Effector memory CD8-positive, alpha-beta T cell (primary cell): ENCODE data around the gene ATP11B.

Source experiments
- ATAC-seq: fragments of 150-1000 bp; cut with Tn5 transposase; replicated peaks from 2 replicates; pipeline ENCODE4 v1.10.0; 2021; ENCODE audit warnings: mild to moderate bottlenecking, moderate library complexity
- DNase-seq, 3 experiments: peaks; one replicate each; pipeline ENCODE4 v3.0.0; 2021
- H3K27ac Mint-ChIP-seq, 2 donors: one replicate each; pipeline ENCODE4 v1.8.0; 2022; ENCODE audit warnings: mild to moderate bottlenecking in 2 of 2, mixed read lengths in 2 of 2, moderate library complexity in 2 of 2
- H3K27me3 Mint-ChIP-seq, 2 donors: one replicate each; pipeline ENCODE4 v1.8.0; 2022; ENCODE audit warnings: mixed read lengths in 2 of 2
- H3K36me3 Mint-ChIP-seq: one replicate; pipeline ENCODE4 v1.8.0; 2022; ENCODE audit warnings: mild to moderate bottlenecking, moderate library complexity, mixed read lengths; ENCODE audit not compliant: insufficient read depth
- H3K4me1 Mint-ChIP-seq, 2 donors: one replicate each; pipeline ENCODE4 v1.8.0; 2022; ENCODE audit warnings: low read depth in 2 of 2, mixed read lengths in 2 of 2
- H3K4me3 Mint-ChIP-seq, 2 donors: one replicate each; pipeline ENCODE4 v1.8.0; 2022; ENCODE audit warnings: mild to moderate bottlenecking in 2 of 2, mixed read lengths in 2 of 2, moderate library complexity in 2 of 2
- H3K9me3 Mint-ChIP-seq, 2 donors: one replicate each; pipeline ENCODE4 v1.8.0; 2022; ENCODE audit warnings: mixed read lengths in 2 of 2

The ATP11B gene

DNA sequence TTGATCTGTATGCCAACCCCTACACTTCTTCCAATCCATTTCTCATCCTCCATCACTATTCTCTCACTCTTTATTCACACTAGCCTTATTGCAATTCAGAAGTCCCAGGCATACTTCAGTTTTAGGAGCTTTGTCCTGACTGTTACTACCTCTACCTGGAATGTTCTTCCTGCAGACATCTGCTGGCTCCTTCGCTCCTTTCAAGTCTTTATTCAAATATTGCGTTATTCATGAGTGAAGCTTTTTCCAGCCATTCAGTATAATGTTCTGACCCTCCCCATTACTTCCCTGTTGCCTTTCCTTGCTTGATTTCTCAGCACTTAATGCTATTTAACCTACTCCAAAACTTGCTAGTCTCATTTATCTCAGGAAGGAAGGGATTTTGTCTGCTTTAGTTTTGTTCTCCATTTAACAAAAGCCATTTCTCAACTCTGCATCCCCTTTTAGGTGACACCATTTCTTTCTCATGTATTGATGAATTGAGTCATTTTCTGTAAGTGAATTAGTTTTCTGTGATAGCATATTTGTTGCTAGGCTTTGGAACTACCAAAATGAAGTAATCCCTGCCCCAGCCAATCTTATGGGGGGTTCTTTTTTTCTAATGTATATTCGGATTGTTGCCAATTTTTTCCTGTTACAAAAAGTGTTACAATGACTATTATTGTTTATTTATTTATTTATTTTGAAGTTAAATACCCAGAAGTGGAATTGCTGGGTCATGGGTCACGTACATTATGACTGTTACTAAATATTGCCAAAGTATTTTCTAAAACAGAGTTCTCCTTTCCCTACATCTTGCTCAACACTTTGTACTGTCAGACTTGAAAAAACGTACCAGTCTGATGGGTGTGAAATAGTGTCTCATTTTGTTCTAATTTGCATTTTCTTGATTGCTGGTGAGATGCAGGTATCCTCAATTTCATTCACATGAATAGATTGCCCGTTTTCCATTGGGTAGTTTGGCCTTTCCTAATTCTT is 9.4 kb downstream of the ATP11B start:
- peak; percentile 21 for ATAC-seq

DNA sequence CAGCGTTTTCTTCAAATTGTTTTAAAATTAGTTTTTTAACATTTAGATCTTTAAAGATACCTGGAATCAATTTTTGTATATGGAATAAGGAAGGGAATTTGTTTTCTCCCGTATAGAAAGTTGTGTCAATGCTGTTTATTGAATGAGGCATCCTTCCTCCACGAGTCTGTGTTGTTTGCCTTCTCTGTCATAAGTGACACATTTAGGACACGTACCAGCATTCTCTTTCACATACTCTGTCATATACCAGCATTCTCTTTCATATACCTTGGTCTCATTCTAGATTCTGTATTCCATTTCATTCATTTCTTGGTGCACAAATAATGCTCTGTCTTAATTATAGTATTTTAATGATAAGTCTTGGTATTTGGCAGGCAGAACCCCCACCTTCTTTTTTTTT is 10.3 kb downstream of the ATP11B start:
- no peaks in the 10 kb centered on the region for H3K9me3 Mint-ChIP-seq
- H3K4me1 Mint-ChIP-seq: peaks cover 28 to 66% of the 10 kb centered on the region in 2 donors
- H3K27me3 Mint-ChIP-seq: no peaks in the 10 kb centered on the region
- H3K36me3 Mint-ChIP-seq: peaks cover 14% of the 10 kb centered on the region
- H3K4me3 Mint-ChIP-seq: peak overlapping the region; percentile 12 to 18
- ATAC-seq: no peak
- no peak overlapping the region for H3K27ac Mint-ChIP-seq
- DNase-seq: no peak

More for the DNA sequence above, 9.4 kb downstream of the ATP11B start:
- Mint-ChIP-seq H3K4me3 (peak overlapping the region in 1 of 2 donors; percentile 41), H3K4me1 (peaks cover 27 to 69% of the 10 kb centered on the region in 2 donors), H3K27me3 (no peaks in the 10 kb centered on the region), H3K9me3 (no peaks in the 10 kb centered on the region), H3K36me3 (peaks cover 14% of the 10 kb centered on the region), H3K27ac (peak overlapping the region in 1 of 2 donors; percentile 52)
- DNase-seq: no peak

DNA sequence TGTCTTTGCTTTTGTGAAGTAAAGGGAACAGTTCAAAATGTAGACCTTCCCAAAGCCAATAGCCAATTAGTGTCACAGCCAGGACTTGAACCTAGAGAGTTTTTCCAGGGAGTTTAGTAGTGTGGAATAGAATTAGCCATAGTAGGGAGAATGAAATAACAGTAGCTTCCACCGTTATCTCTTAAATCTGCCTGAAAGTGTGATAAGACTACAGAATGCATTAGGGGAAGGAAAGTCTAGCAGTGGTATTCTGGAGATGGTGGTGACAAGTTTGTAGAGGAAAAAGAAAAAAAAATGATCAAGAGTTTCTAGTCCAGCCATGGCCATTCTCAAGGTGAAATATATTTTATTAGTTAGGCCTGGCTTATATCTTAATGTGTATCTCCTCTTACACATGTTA is 13.8 kb downstream of the ATP11B start:
- no peak for ATAC-seq
- H3K36me3 Mint-ChIP-seq: peaks cover 16% of the 10 kb centered on the region
- H3K4me3 Mint-ChIP-seq: peak overlapping the region in 1 of 2 donors; percentile 41
- H3K4me1 Mint-ChIP-seq: peaks cover 44 to 69% of the 10 kb centered on the region in 2 donors
- DNase-seq: no peak
- no peaks in the 10 kb centered on the region for H3K27me3 Mint-ChIP-seq
- H3K9me3 Mint-ChIP-seq: no peaks in the 10 kb centered on the region
- peak overlapping the region in 1 of 2 donors; percentile 2 for H3K27ac Mint-ChIP-seq

DNA sequence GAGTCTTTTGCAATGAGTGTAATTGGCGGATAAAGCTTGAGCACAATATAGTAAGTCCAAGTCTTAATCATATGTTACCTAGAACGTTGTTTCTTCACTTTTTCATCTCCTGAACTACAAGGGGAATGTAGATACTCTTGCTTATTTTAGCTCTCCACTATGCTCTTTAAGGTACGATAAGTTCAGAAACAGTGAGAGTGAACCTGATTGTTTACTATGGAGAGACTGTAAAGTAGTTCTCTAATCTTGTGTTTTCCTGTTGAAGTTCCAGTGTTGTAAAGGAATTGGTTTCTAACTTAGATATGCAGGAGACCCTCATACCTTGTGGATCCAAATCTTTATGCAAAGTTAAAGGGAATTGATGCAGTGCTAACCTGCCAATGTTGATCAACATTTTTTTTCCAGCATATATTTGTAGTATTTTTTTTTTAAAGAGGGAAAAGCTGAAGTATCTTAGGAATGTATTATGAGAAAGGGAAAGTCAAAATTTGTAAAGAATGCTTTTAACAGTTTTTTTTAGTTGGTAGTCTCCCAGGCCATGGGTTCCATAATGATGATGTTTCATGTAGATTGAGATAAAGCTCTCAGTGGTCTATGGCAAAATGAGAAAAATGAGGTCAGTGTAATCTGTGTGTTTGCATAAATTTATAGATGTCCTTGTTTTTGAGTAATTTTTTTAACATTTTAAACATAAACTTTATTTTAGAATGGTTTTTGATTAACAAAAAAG is 14.9 kb downstream of the ATP11B start:
- ATAC-seq (no peak), DNase-seq (no peak)
- peaks cover 16% of the 10 kb centered on the region for H3K36me3 Mint-ChIP-seq
- no peak overlapping the region for H3K27ac Mint-ChIP-seq
- H3K4me1 Mint-ChIP-seq: peaks cover 36 to 72% of the 10 kb centered on the region in 2 donors
- no peaks in the 10 kb centered on the region for H3K9me3 Mint-ChIP-seq
- no peaks in the 10 kb centered on the region for H3K27me3 Mint-ChIP-seq
- H3K4me3 Mint-ChIP-seq: peak overlapping the region in 1 of 2 donors; percentile 52

DNA sequence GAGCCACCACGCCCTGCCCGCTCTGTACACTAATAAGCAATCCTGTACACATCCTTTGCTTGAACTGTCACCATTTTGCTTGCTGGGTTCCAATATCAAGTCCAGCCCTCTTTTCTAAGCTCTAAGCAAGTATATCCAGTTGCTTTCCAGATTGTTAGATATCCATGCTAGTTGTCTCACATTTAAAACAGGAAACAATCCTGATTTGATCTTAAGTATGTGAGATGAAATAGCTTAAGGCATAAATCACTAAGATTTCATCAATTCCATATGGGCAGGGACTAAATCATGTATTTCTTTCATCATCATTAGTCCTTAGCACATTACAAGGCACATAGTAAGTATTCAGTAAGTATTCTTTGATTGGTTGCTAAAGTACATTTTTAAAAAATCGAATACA is 16.2 kb downstream of the ATP11B start:
- H3K4me3 Mint-ChIP-seq: no peak overlapping the region
- no peaks in the 10 kb centered on the region for H3K27me3 Mint-ChIP-seq
- peaks cover 38 to 69% of the 10 kb centered on the region in 2 donors for H3K4me1 Mint-ChIP-seq
- peaks cover 16% of the 10 kb centered on the region for H3K36me3 Mint-ChIP-seq
- no peaks in the 10 kb centered on the region for H3K9me3 Mint-ChIP-seq
- peak overlapping the region in 1 of 2 donors; percentile 64 for H3K27ac Mint-ChIP-seq
- ATAC-seq: no peak
- DNase-seq: no peak

DNA sequence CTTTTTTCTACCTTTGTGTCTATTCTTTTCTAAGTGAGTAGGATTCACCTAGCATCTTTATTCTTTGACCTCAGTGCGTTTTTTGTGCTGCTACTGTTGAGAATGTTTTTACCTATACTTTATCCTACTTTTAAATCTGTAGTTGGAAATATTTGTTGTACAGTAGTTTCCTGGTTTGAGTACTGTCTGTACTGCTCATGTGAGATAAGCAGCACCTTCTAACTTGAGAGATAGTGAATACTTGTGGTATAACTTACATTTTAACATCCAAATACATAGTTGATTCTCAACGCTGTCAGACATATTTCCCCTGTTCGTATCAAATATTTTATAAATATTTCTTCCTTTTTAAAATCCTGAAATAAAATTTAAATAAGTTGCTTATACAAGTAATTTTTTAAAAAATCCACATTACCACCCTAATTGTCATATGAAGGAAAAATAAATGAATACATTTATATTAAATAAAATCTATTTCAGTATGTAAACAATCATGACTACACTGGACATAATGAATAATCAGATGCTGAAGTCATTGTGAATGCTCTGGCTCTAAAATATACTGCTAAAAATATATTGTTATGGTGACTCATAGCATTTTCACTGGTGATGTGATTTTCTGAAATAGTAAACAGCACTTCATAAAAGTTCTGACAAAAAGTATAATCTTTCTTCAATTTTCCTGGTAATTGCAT is 17.4 kb downstream of the ATP11B start:
- no peaks in the 10 kb centered on the region for H3K27me3 Mint-ChIP-seq

DNA sequence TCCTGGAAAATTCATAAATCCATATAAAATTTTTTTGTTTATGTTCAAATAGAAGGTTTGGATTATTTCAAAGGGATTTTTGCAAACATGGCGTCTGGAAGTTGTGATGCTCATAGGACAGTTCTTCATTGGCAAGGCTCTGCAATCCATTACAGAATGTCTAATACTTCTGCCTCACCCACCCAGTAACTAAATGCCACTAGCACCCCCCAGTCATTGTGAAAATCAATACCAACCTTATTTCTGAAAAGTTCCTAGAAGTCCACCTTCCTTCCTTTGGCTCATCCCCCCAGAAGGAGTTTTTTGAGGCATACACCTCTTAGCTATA is 17.9 kb downstream of the ATP11B start:
- no peak for DNase-seq
- Mint-ChIP-seq H3K4me3 (no peak overlapping the region), H3K4me1 (peaks cover 41 to 69% of the 10 kb centered on the region in 2 donors), H3K27ac (no peak overlapping the region), H3K36me3 (peaks cover 15% of the 10 kb centered on the region), H3K27me3 (no peaks in the 10 kb centered on the region), H3K9me3 (no peaks in the 10 kb centered on the region)
- ATAC-seq: no peak

More for the DNA sequence above, 17.4 kb downstream of the ATP11B start:
- peaks cover 15% of the 10 kb centered on the region for H3K36me3 Mint-ChIP-seq
- no peak for DNase-seq
- H3K9me3 Mint-ChIP-seq: no peaks in the 10 kb centered on the region
- ATAC-seq: no peak
- peaks cover 37 to 68% of the 10 kb centered on the region in 2 donors for H3K4me1 Mint-ChIP-seq
- no peak overlapping the region for H3K27ac Mint-ChIP-seq
- H3K4me3 Mint-ChIP-seq: no peak overlapping the region

DNA sequence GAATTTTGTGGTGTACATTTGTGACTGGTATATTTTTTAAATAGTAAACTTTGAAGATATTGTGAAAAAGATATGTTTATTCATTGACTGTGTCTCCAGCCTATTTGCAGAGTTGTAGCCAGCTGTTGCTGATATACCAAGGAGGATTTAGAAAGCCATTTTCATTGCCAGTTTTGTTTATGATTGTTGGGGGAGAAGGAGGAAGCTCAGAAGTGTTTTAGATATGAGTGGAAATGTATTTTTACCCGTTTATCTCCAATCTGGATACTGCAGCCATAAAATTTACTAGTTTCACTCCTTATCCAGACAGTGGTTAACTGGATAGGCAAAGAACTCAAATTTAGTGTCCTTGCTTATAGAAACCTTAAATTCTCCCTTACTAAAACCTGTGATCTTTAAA is 18.8 kb downstream of the ATP11B start:
- Mint-ChIP-seq H3K4me3 (no peak overlapping the region), H3K27ac (no peak overlapping the region), H3K27me3 (no peaks in the 10 kb centered on the region), H3K9me3 (no peaks in the 10 kb centered on the region), H3K36me3 (peaks cover 15% of the 10 kb centered on the region), H3K4me1 (peaks cover 37 to 64% of the 10 kb centered on the region in 2 donors)
- DNase-seq (no peak), ATAC-seq (no peak)

DNA sequence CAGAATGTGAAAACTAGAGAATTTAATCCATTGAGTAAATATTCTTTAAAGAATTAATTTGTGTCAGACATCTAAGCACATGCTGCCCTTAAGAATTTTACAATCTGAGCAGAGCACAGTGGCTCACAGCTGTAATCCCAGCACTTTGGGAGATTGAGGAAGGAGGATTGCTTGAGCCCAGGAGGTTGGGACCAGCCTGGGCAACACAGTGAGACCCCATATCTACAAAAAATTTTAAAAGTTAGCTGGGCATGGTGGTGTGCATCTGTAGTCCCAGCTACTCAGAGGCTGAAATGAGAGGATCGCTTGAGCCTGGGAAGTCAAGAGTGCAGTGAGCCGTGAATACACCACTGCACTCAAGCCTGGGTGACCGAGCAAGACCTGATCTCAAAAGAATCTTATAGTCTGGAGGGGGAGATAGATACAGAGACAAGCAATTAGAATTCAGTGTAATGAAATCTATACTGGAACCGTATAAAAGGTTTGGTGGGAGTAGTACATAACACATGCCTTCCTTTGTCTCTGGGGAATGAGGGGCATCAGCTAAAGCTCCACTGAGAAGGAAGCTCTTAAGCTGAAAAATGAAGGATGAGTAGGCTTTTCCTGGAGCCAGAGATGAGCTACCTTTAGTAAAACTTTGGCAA is 21.2 kb downstream of the ATP11B start:
- Mint-ChIP-seq H3K4me1 (peaks cover 32 to 61% of the 10 kb centered on the region in 2 donors), H3K27me3 (no peaks in the 10 kb centered on the region), H3K36me3 (peaks cover 16% of the 10 kb centered on the region), H3K4me3 (peak overlapping the region; percentile 31 to 53), H3K27ac (peak overlapping the region in 1 of 2 donors; percentile 79), H3K9me3 (no peaks in the 10 kb centered on the region)
- ATAC-seq (no peak), DNase-seq (no peak)

DNA sequence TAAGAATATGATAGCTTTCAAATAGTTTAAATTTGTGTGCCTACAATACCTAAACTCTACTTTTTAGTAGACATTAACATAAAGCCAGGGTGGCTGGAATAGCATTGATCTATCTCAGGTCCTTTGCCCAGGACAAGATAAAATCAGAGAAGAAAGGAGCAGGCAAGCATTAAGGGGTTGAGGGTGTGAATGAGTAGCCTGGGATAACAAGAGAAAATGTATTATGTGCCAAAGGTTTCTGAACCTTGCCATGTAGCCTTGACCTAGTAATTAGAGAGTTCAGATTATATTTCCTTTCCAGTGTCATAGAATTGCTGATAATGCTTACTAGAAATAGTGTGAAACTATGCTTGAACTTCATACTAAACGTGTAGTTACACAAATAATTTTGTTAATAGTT is 22.9 kb downstream of the ATP11B start:
- H3K27ac Mint-ChIP-seq: peak overlapping the region in 1 of 2 donors; percentile 7
- H3K27me3 Mint-ChIP-seq: no peaks in the 10 kb centered on the region
- no peaks in the 10 kb centered on the region for H3K9me3 Mint-ChIP-seq
- no peak for ATAC-seq
- no peak for DNase-seq
- H3K4me1 Mint-ChIP-seq: peaks cover 25 to 56% of the 10 kb centered on the region in 2 donors
- H3K4me3 Mint-ChIP-seq: peak overlapping the region in 1 of 2 donors; percentile 41
- H3K36me3 Mint-ChIP-seq: peaks cover 23% of the 10 kb centered on the region

DNA sequence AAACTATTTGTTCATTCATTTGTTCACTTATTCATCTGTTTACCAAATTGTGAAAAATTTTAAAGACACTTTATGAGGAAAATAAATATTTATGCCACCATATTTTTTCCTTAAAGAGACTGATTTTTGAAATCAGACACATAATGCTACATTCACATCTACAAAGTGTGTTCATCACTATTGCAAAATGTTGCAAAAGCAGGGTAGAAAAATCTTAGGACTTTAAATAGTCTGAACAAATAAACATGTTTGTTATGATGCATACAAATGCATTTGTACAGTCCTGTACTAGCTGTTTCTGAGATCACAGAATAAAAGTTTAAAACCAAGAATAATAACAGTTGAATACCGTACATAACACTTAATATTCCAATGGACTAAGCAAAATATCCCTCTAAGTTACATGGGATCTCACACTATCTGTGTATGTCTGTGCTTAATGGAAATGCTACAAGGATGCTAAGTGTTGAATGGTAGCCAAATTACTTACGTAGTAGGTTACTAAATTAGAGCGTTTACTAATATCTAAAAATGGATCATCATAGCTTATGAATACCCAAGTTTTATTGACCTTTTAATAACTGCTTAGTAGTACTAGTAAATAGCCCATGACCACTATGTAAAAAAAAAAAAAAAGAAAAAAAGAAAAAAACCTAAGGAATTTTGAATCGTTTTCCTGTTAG is 25.1 kb downstream of the ATP11B start:
- H3K27me3 Mint-ChIP-seq: no peaks in the 10 kb centered on the region
- DNase-seq (no peak), ATAC-seq (no peak)
- H3K27ac Mint-ChIP-seq: peak overlapping the region in 1 of 2 donors; percentile 25
- H3K4me3 Mint-ChIP-seq: no peak overlapping the region
- peaks cover 31% of the 10 kb centered on the region for H3K36me3 Mint-ChIP-seq
- H3K4me1 Mint-ChIP-seq: peaks cover 17 to 39% of the 10 kb centered on the region in 2 donors
- no peaks in the 10 kb centered on the region for H3K9me3 Mint-ChIP-seq

DNA sequence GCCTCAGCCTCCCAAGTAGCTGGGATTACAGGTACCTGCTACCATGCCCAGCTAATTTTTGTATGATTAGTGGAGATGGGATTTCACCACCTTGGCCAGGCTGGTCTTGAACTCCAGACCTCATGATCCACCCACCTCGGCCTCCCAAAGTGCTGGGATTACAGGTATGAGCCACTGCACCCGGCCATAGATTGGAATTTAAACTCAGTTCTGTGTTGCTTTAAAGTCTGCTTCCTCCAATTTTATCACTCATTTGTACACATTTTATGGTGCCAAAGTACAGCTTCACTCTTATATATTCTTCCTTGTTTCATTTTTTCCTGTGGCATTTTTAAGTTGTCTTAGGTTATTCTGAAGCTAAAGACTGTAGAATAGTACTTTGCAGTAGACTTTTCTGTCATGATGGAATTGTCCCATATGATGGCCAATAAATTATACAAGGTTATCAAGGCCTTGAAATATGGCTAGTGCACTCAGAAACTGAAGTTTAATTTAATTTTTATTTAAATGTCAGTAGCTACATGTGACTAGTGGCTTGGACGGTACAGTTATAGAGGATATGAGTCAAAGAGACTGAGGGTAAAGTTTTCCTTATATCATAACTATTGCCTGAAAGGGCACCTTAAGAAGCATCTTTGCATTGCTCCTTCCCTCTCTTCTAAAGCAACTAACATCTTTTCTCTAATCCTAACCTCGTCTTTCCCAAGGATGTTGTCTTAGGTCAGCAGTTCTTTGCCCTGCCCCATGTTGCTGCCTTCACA is 28.1 kb downstream of the ATP11B start:
- no peaks in the 10 kb centered on the region for H3K27me3 Mint-ChIP-seq
- H3K4me1 Mint-ChIP-seq: peaks cover 12 to 43% of the 10 kb centered on the region in 2 donors
- DNase-seq: no peak
- H3K27ac Mint-ChIP-seq: no peak overlapping the region
- H3K4me3 Mint-ChIP-seq: no peak overlapping the region
- ATAC-seq: no peak
- H3K36me3 Mint-ChIP-seq: peaks cover 34% of the 10 kb centered on the region
- H3K9me3 Mint-ChIP-seq: no peaks in the 10 kb centered on the region
